ENCODE results near the gene QPCT.

The QPCT gene

DNA sequence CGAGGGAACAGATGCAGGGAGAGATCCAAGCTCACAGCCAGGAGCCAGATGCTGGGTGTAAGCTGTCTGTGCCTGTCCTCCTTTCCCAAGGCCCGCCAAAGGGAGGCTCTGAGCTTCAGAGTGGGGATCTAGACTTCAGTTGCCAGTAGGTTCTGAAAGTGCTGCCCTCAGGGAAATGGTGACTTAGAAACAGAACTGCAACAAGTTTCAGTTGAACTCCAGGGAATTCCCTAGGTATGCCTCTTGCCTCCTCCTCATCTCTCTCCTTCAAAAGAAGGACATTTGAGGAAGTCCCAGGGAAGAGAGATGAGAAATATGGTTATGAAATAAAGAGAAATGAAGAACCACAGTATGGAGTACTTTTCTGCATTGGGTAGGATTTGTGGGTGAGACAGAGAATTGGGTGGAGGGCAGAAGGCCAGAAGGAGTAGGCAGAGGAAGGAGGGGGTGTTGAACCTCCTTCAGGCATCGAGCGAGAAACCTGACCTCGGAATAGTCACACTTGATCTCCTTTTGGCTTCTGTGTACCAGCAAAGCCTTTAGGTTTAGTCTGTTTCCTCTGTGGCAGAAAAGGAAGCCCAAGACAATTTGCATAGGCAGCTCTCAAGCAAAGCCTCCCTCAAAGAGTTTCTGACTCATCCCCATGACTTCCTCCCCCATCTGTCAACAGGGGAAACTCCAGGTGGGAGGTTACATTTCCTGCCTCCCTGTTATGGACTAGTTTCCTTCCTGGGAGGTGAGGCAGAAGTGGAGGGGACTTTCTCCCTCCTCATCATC, 45.7 kb downstream of the QPCT start:
- peaks cover 37% of the 10 kb centered on the region for H3K4me1 ChIP-seq (ENCODE audit: control insufficient read depth, insufficient read depth, low read length, unreplicated experiment)
- no peaks in the 10 kb centered on the region for H3K36me3 ChIP-seq (ENCODE audit: insufficient read depth, low read length)
- H3K79me2 ChIP-seq (ENCODE audit: control insufficient read depth, insufficient read depth, low read length, unreplicated experiment) = no peaks in the 10 kb centered on the region
- H3K27ac ChIP-seq (ENCODE audit: low read depth, low read length) = peak overlapping the region; percentile 80
- H3K4me3 ChIP-seq (ENCODE audit: low read depth, low read length) = peak overlapping the region; percentile 21; the same call in 1 of the 2 replicates
- no peaks in the 10 kb centered on the region for H3K27me3 ChIP-seq (ENCODE audit: insufficient read depth, low read length)
- peak overlapping the region; percentile 71 for H2AFZ ChIP-seq (ENCODE audit: low read length, unreplicated experiment)

DNA sequence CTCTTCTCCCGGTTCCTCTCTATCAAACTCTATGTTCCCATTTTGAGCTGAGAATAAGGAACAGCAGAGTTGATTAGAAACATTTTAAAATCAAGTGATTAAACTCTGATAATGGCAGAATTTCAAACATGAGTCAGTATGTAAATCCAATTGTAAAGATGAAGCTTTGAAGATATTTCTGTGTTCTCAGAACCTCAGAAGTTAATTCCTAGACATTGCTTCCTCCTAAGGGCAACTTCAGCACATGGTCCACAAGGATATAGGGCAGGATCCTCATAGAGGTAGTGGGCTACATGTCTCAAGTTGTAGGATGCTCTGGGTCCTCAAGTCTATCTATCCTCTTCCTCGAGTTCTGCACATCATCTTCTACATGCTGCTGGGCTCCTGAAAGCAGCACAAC, 46.3 kb downstream of the QPCT start:
- H3K36me3 ChIP-seq (ENCODE audit: insufficient read depth, low read length) = no peaks in the 10 kb centered on the region
- H3K27ac ChIP-seq (ENCODE audit: low read depth, low read length) = peak overlapping the region; percentile 80
- H3K4me3 ChIP-seq (ENCODE audit: low read depth, low read length) = no peak overlapping the region
- H2AFZ ChIP-seq (ENCODE audit: low read length, unreplicated experiment) = peak overlapping the region; percentile 40
- peaks cover 37% of the 10 kb centered on the region for H3K4me1 ChIP-seq (ENCODE audit: control insufficient read depth, insufficient read depth, low read length, unreplicated experiment)
- no peaks in the 10 kb centered on the region for H3K27me3 ChIP-seq (ENCODE audit: insufficient read depth, low read length)
- no peaks in the 10 kb centered on the region for H3K79me2 ChIP-seq (ENCODE audit: control insufficient read depth, insufficient read depth, low read length, unreplicated experiment)

DNA sequence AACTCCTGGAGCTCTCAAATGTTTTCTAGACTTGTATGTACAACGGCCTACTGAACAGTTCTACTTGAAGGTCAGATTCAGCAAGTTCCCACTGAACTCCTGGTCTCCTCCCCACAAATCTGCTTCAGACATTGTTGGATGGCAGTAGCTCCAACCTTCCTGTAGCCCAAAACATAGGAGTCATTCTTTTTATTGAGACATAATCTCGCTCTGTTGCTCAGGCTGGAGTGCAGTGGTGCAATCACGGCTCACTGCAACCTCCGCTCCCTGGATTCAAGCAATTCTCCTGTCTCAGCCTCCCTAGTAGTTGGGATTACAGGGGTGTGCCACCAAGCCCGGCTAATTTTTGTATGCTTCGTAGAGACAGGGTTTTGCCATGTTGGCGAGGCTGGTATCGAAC, 47.3 kb downstream of the QPCT start:
- no peaks in the 10 kb centered on the region for H3K27me3 ChIP-seq (ENCODE audit: insufficient read depth, low read length)
- H2AFZ ChIP-seq (ENCODE audit: low read length, unreplicated experiment) = no peak overlapping the region
- no peak overlapping the region; the same call in 1 of the 2 replicates for H3K27ac ChIP-seq (ENCODE audit: low read depth, low read length)
- H3K36me3 ChIP-seq (ENCODE audit: insufficient read depth, low read length) = no peaks in the 10 kb centered on the region
- no peak overlapping the region for H3K4me3 ChIP-seq (ENCODE audit: low read depth, low read length)
- no peaks in the 10 kb centered on the region for H3K79me2 ChIP-seq (ENCODE audit: control insufficient read depth, insufficient read depth, low read length, unreplicated experiment)
- H3K4me1 ChIP-seq (ENCODE audit: control insufficient read depth, insufficient read depth, low read length, unreplicated experiment) = peaks cover 37% of the 10 kb centered on the region

DNA sequence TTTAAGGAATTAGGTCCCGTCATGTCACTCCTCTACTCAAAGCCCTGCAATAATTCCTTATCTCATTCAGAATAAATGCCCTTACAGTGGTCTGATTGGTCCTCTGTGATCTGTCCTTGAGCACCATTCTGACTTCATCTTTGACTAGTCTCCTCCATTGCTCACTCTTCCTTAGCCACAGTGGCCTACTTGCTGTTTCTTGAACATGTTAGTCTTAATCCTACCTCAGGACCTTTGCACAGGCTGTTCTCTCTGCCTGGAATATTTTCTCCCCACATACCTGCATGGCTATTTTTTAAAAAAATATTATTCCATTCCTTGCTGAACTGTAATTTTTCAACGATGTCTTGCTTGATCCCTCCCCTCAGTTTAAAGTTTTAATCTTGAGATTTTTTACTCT, 48.0 kb downstream of the QPCT start:
- no peaks in the 10 kb centered on the region for H3K79me2 ChIP-seq (ENCODE audit: control insufficient read depth, insufficient read depth, low read length, unreplicated experiment)
- H3K27me3 ChIP-seq (ENCODE audit: insufficient read depth, low read length) = no peaks in the 10 kb centered on the region
- no peak overlapping the region for H2AFZ ChIP-seq (ENCODE audit: low read length, unreplicated experiment)
- no peaks in the 10 kb centered on the region for H3K36me3 ChIP-seq (ENCODE audit: insufficient read depth, low read length)
- no peak overlapping the region for H3K4me3 ChIP-seq (ENCODE audit: low read depth, low read length)
- peaks cover 34% of the 10 kb centered on the region for H3K4me1 ChIP-seq (ENCODE audit: control insufficient read depth, insufficient read depth, low read length, unreplicated experiment)
- no peak overlapping the region for H3K27ac ChIP-seq (ENCODE audit: low read depth, low read length)

DNA sequence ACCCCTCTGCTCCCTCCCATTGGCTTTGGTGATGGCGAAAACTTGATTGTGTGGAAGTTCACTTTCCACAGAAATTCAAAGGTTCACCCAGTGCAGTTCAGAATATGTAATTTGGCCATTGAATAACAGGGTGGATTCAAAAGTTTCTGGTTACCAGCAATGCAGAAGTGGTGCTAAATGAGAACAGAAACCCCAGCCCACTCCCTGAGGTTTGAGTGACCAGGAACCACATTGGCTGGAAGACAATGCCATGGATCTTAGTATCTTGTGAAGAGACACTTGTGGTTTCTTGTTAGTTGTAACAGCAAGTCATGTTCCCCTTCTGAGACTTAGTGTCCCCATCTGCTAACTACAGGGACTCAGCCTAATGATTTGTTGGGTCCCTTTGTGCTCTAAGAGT, 49.8 kb downstream of the QPCT start:
- Histone ChIP-seq H3K27me3 (ENCODE audit: insufficient read depth, low read length) (no peaks in the 10 kb centered on the region), H3K27ac (ENCODE audit: low read depth, low read length) (no peak overlapping the region), H3K4me3 (ENCODE audit: low read depth, low read length) (no peak overlapping the region), H3K36me3 (ENCODE audit: insufficient read depth, low read length) (no peaks in the 10 kb centered on the region), H3K4me1 (ENCODE audit: control insufficient read depth, insufficient read depth, low read length, unreplicated experiment) (peaks cover 21% of the 10 kb centered on the region), H3K79me2 (ENCODE audit: control insufficient read depth, insufficient read depth, low read length, unreplicated experiment) (no peaks in the 10 kb centered on the region), H2AFZ (ENCODE audit: low read length, unreplicated experiment) (no peak overlapping the region)

DNA sequence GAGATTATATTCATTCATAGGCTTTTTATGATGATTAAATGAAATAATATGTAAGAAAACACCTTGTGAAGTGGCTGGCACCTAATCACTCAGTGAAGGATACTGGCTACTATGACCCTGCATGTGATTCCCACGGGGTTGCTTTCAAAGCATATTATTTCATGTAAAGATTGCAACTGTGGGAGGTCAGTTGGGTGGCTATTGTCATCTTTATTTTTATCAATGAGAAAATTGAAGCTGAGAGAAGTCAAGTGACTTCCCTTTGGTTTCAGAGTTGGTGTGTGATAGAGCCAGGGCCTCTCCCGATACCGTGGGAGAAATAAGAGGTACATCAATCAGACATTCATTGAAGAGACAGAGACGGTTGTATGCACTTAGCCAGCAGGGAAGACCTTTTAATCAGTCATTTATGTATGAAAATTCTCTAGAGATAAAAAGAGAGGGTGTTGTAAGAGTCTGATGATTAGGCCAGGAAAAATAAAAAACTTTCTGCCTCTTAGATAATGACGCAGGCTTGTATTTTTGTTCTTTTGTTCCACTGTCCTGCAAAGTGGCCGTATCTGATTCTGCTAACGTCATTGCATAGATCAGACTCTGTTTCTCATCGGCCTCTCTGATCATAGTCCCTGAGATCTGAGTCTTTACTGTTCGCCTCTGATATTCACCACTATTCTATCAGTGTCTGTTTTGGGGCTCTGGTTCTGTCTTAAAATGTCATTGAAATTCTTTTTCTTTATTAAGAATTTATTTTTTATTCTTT, 50.5 kb downstream of the QPCT start:
- peaks cover 13% of the 10 kb centered on the region for H3K4me1 ChIP-seq (ENCODE audit: control insufficient read depth, insufficient read depth, low read length, unreplicated experiment)
- no peaks in the 10 kb centered on the region for H3K36me3 ChIP-seq (ENCODE audit: insufficient read depth, low read length)
- H3K27ac ChIP-seq (ENCODE audit: low read depth, low read length) = no peak overlapping the region
- H3K27me3 ChIP-seq (ENCODE audit: insufficient read depth, low read length) = no peaks in the 10 kb centered on the region
- H2AFZ ChIP-seq (ENCODE audit: low read length, unreplicated experiment) = no peak overlapping the region
- H3K4me3 ChIP-seq (ENCODE audit: low read depth, low read length) = no peak overlapping the region
- H3K79me2 ChIP-seq (ENCODE audit: control insufficient read depth, insufficient read depth, low read length, unreplicated experiment) = no peaks in the 10 kb centered on the region

DNA sequence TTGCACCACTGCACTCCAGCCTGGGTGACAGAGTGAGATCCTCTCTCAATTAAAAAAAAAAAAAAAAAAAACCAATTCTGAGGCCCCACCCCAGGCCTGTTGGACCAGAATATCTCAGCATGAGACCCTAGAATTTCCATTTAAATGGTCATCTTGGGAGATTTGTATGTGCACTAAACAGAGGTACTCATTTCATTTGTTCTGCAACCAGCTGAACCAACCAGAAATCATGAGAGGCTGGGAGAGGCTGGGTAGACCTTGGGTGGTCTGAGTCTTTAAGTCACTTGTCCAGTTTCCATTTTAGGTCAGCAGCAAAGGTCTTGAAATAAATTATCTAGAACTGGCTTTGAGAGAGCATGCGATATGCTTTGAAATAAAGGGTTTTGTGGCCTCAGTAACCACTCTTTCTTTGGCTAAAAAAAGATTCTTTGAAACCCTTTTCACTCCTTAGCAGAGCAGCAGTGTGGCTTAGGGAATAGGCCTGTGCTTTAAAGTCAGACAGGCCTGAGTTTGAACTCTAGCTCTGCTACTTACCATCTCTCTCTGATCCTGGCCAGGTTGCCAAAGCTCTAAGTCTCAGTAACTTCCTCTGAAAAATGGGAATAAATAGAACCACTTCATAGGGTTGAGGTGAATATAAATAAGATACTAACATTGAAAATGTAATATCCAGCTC, 52.6 kb downstream of the QPCT start:
- H2AFZ ChIP-seq (ENCODE audit: low read length, unreplicated experiment) = no peak overlapping the region
- H3K36me3 ChIP-seq (ENCODE audit: insufficient read depth, low read length) = no peaks in the 10 kb centered on the region
- H3K79me2 ChIP-seq (ENCODE audit: control insufficient read depth, insufficient read depth, low read length, unreplicated experiment) = no peaks in the 10 kb centered on the region
- no peak overlapping the region for H3K4me3 ChIP-seq (ENCODE audit: low read depth, low read length)
- no peak overlapping the region for H3K27ac ChIP-seq (ENCODE audit: low read depth, low read length)
- no peaks in the 10 kb centered on the region for H3K4me1 ChIP-seq (ENCODE audit: control insufficient read depth, insufficient read depth, low read length, unreplicated experiment)
- no peaks in the 10 kb centered on the region for H3K27me3 ChIP-seq (ENCODE audit: insufficient read depth, low read length)

DNA sequence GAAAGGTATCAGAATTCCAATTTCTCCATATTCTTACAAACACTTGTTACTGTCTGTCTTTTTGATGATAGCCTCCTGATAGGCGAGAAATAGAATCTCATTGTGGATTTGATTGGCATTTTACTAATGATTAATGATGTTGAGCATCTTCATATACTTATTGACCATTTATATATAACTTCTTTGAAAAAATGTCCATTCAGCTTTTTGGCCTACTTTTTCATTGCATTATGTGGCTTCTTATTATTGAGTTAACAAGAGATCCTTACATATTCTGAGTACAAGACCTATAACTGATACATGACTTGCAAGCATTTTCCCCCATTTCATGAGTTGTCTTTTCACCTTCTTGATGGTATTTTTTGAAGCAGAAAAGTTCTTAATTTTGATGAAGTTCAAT, 54.6 kb downstream of the QPCT start:
- Histone ChIP-seq H3K4me1 (ENCODE audit: control insufficient read depth, insufficient read depth, low read length, unreplicated experiment) (no peaks in the 10 kb centered on the region), H2AFZ (ENCODE audit: low read length, unreplicated experiment) (no peak overlapping the region), H3K27me3 (ENCODE audit: insufficient read depth, low read length) (no peaks in the 10 kb centered on the region), H3K36me3 (ENCODE audit: insufficient read depth, low read length) (no peaks in the 10 kb centered on the region), H3K27ac (ENCODE audit: low read depth, low read length) (no peak overlapping the region), H3K79me2 (ENCODE audit: control insufficient read depth, insufficient read depth, low read length, unreplicated experiment) (no peaks in the 10 kb centered on the region), H3K4me3 (ENCODE audit: low read depth, low read length) (no peak overlapping the region)

DNA sequence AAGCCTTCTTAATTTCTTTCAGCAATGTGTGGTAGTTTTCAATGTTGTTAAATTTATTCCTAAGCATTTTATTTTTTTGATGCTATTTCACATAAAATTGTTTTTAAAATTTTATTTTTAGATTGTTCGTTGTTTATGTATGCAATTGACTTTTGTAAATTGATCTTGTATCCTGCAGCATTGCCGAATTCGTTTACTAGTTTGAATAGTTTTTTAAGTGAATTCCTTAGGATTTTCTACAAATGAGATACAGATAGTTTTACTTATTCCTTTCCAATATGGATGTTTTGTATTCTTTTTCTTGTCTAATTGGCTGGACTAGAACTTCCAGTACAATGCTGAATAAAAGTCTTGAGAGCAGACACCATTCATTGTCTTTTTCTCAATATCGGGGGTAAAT, 55.6 kb downstream of the QPCT start:
- Histone ChIP-seq H3K27ac (ENCODE audit: low read depth, low read length) (no peak overlapping the region), H3K36me3 (ENCODE audit: insufficient read depth, low read length) (no peaks in the 10 kb centered on the region), H3K4me3 (ENCODE audit: low read depth, low read length) (no peak overlapping the region), H3K79me2 (ENCODE audit: control insufficient read depth, insufficient read depth, low read length, unreplicated experiment) (no peaks in the 10 kb centered on the region), H3K4me1 (ENCODE audit: control insufficient read depth, insufficient read depth, low read length, unreplicated experiment) (no peaks in the 10 kb centered on the region), H3K27me3 (ENCODE audit: insufficient read depth, low read length) (no peaks in the 10 kb centered on the region), H2AFZ (ENCODE audit: low read length, unreplicated experiment) (no peak overlapping the region)

DNA sequence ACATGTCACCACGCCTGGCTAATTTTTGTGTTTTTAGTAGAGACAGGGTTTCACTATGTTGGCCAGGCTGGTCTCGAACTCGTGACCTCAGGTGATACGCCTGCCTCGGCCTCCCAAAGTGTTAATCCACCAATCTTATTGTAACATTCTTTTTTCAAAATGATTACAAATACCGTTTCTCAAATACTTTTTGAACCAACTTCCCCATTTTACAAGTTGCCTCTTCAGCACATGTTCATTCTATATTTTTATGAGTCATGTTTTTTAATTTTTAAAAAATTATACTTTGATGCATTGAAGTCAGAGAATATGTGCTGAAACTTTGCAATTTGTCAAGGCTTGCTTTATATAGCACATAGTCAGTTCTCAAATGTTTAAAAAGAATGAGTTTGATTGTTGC, 58.2 kb downstream of the QPCT start:
- Histone ChIP-seq H3K36me3 (ENCODE audit: insufficient read depth, low read length) (no peaks in the 10 kb centered on the region), H3K27me3 (ENCODE audit: insufficient read depth, low read length) (no peaks in the 10 kb centered on the region), H3K79me2 (ENCODE audit: control insufficient read depth, insufficient read depth, low read length, unreplicated experiment) (no peaks in the 10 kb centered on the region), H3K27ac (ENCODE audit: low read depth, low read length) (no peak overlapping the region), H3K4me3 (ENCODE audit: low read depth, low read length) (no peak overlapping the region), H3K4me1 (ENCODE audit: control insufficient read depth, insufficient read depth, low read length, unreplicated experiment) (no peaks in the 10 kb centered on the region), H2AFZ (ENCODE audit: low read length, unreplicated experiment) (no peak overlapping the region)

Measured in ACC112 (cell line).